Kidney tubule cell (primary cell): ENCODE data around the gene PDXK.
A peak's percentile ranks its signal among the peaks of the same experiment; 100 is the strongest.

Experiments used
- DNase-seq: peaks from one replicate; pipeline ENCODE4 v3.0.0-alpha.2; 2018; ENCODE audit warnings: low spot score

PDXK gene

DNA sequence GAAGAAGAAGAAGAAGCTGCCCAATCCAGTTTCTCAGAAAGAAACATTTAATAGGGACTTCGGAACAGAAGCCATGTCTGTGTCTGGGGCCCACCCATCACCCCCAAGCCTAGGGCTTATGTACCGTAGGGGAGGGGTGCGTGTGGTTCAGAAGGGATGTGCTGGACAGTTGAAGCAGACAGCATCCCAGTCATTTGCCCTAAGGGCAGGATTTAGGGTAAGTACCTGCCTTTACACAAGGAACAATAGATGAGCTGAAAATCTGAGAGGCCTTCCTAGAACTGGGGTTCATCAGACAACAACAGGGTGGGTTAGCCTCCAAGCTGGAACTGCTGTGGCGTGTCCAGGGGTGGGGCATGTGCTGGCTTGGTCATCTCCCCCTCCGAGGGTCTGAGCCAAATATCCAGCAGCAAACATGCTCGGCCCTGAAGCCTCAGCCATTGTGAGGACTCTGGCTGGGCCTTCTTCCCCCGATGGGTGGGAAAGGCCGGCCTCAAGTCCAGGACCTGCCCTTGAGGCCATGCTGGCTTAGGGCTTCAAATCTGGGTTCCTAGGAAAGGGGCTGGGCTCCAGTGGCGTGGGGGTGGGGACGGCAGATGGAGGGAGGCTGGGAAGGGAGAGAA lies 45.1 kb downstream of the PDXK start:
- no peak for DNase-seq

DNA sequence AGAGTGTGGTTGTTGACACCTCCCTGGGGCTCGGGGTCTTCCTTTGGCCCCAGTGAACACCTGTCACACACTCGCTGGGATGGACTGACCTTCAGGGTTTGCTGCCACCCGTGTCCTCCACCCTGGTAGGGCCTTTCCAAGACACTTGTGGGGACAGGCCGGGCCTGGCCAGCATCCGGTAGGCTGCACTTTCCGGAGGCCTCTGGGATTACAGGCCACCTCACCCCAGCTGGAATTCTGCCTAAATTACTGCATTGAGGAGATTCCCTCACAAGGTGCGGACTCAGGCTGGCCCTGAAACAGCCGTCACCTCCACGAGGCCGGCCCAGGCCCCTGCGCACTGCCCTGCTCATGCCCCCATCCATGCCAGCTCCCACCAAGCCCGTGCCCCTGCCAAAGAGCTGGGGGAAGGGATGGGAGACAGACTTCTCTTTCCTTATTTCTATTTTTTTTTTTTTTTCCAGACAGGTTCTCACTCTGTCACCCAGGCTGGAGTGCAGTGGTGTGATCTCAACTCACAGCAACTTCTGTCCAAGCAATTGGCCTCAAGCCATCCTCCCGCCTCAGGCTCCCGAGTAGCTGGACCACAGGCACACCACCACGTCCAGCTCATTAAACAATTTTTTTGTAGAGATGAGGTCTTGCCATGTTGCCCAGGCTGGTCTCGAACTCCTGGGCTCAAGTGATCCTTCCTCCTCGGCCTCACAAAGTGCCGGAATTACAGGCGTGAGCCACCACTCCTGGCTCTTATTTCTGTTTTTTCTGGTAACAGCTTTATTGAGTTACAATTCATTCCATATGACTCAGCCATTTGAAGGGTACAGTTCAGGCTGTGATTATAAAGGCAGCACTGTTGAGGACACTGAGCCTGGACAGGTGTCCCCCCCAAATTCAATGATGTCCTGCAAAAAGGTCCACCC lies 45.9 kb downstream of the PDXK start:
- DNase-seq: no peak

GRCh38 chr21:43766734-43767497 lies 48.0 kb downstream of the PDXK start:
- no peak for DNase-seq

- no peak for DNase-seq
Observed at GRCh38 chr21:43767498-43767983, 48.6 kb downstream of the PDXK start.

- DNase-seq: peak; percentile 90
Observed at GRCh38 chr21:43767984-43768867, 49.3 kb downstream of the PDXK start.

- DNase-seq: peak; percentile 33
Observed at GRCh38 chr21:43768868-43769167, 49.9 kb downstream of the PDXK start.

DNA sequence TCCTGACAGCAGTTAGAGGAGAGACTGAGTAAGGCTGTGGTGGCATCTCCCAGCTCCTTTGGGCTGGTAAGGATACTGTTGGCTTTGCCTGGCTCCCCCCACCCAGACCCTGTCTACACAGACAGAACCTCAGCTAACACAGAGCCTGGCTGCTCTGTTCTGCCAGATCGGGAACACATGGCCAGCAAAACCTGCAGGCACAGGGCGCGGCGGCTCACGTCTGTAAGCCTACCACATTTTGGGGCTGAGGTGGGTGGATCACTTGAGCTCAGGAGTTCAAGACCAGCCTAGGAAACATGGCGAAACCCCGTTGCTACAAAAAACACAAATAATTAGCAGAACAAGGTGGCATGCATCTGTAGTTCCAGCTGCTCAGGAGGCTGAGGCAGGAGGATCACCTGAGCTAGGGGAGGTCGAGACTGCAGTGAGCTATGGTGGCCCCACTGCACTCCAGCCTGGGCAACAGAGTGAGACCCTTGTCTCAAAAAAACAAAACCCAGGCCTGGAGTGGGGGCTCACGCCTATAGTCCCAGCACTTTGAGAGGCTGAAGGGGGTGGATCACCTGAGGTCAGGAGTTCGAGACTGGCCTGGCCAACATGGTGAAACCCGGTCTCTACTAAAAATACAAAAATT lies 50.5 kb downstream of the PDXK start:
- DNase-seq: no peak

DNA sequence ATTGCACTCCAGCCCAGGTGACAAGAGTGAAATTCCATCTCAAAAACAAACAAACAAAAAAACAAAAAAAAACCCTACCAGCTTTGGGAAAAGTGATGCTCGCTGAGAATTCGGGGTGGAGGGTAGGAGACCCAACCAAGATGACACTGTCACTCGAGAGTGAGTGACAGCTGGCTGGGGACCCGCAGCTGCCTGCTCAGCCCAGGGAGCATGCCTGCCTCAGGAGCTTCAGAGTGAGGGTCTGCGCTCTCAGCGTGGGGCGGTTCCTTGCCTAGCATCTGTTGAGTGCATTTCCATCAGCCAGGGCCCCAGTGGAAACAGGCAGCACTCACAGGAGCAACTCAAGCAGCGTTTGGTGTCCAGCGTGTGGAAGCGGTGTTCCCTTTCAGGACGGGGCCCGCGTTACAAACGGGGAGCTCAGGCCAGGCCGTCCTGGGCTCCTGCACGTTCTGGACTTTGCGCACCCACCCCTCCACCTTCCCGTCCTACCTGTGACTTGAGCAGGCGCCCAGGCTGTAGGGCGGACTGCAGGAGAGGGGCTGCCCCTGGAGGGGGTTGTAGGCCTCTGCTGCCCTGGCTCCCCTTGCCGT lies 51.2 kb downstream of the PDXK start:
- DNase-seq: no peak

- no peak for DNase-seq
Observed at GRCh38 chr21:43771199-43771675, 52.3 kb downstream of the PDXK start.

DNA sequence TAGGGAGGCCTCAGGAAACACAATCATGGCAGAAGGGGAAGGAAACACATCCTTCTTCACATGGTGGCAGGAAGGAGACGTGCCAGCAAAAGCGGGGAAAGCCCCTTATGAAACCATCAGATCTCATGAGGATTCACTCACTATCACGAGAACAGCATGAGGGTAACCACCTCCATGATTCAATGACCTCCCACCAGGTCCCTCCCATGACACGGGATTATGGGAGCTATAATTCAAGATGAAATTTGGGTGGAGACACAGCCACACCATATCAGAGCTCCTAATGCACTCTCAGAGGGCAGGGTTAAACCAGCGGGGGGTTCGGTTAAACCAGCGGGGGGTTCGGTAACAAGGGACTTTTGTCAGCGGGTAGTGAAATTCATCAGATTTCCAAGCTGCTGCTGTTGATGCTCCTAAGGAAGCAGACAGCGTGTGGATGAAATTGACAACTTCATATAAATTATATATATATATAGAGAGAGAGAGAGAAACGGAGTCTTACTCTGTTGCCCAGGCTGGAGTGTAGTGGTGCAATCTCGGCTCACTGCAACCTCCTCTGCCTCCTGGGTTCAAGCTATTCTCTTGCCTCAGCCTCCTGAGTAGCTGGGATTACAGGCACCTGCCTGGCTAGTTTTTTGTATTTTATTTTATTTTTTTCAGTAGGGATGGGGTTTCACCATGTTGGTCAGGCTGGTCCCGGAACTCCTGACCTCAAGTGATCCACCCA lies 52.9 kb downstream of the PDXK start:
- no peak for DNase-seq

- no peak for DNase-seq
Observed at GRCh38 chr21:43772425-43772821, 53.5 kb downstream of the PDXK start.

- DNase-seq: no peak
Observed at GRCh38 chr21:43774163-43774562, 55.2 kb downstream of the PDXK start.

- no peak for DNase-seq
Observed at GRCh38 chr21:43775190-43775589, 56.3 kb downstream of the PDXK start.

GRCh38 chr21:43775795-43776430 lies 57.0 kb downstream of the PDXK start, which contains the start of gene CSTB:
TSS of gene CSTB (minus strand) at chr21:43776308. CDS start at chr21:43776269, 39 bp downstream.
- peak; percentile 62 for DNase-seq

DNA sequence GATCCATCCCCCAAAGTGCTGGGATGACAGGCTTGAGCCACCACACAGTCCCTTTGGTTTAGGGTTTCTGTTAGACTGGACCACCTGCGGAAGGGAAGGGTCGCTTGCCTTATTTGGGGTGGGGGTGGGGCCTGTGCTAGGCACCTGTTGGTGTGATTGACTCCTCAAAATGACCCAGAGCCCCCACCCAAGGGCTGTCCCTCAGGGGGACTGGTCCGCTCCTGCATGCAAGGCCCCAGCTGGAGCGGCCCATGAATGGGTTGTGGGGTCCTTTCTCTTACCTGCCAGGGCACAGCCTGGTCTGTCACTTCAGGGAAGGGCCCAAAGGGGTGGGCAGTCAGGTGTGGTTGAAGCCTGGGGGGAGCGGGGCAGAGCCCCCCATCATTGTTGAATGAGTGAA lies 59.0 kb downstream of the PDXK start:
- DNase-seq: no peak

DNA sequence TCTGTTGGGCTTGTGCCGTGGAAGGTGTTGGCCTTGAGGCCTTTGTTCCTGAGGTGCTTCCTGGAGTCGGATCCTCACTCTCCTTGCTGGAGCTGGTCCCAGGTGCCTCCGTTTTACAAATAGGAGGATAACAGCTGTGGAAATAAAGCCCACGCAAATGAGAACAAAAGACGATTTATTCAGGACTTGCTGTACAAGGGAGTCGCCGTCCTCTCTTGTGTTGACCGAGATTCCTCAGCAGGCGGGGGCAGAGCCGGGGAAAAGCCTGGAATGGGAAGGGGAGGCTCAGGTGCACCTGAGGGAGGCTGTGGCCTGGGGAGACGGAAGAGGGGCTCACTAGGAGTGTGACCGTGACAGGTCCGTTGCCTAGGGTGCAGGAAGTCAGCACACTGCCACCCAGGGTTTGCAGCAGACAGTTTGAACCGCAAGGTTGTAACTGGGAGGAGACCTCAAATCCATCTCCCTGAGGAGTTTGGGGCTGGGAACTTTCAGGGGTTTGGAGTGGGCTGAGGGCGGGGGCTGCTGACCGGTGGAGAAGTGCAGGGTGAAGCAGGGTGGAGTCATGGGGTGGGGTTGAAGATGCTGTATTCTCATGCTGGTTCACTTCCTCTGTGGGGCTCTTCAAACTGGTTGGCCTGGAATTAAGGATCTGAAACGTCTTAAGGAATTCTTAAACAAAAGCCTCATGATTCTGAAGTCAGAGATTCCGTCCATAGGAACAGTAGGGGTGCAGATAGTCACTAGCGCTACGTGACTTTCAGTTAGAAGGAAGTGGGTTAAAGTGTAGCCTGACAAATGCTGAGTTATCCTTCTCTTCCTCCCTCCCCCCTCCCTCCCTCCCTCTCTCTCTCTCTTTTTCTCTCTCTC lies 59.8 kb downstream of the PDXK start:
- DNase-seq: no peak

DNA sequence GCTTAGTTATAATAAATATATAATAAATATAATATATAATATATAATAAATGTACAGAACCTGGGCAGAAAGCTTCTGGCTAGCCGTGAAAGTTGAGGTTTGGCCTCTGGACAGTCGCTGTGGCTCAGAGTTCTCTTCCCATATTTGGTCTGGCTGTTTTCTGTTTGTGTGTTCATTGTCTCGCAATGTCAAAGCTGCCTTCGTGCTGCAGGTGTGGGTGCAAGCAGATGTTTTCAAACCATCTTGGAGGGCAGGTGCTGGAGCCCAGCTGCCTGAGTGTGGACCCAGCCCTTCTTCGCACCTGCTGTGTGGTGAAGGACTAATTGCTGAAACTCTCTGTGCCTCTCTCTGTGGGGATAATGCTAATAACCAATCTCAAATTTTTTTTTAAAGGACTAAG lies 60.7 kb downstream of the PDXK start:
- DNase-seq: no peak

GRCh38 chr21:43781846-43782245 lies 62.9 kb downstream of the PDXK start:
- DNase-seq: no peak
